SW 1271 (cell line): Measurements from ENCODE around the gene COMMD4.
"Not testable (repeated sequence)": the region's sequence is repeated elsewhere in the genome, so short reads cannot be mapped to it uniquely, and the experiment has no call there.

Experiments
- DNase-seq, 2 experiments: peaks; one replicate each; lab custom pipeline; 2025; lab: John Stamatoyannopoulos, UW

The COMMD4 gene

DNA sequence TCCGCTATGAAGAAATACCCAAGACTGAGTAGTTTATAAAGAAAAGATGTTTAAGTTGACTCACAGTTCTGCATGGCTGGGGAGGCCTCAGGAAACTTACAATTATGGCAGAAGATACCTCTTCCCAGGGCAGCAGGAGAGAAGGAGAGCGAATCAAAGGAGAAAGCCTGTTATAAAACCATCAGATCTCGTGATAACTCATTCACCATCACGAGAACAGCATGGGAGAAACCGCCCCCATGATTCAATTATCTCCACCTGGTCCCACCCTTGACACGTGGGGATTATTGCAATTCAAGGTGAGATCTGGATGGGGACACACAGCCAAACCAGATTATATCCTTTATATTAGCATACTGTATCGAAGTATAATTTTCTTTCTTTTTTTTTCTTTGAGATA is 3.8 kb upstream of the COMMD4 start:
- DNase-seq = not testable (repeated sequence)

DNA sequence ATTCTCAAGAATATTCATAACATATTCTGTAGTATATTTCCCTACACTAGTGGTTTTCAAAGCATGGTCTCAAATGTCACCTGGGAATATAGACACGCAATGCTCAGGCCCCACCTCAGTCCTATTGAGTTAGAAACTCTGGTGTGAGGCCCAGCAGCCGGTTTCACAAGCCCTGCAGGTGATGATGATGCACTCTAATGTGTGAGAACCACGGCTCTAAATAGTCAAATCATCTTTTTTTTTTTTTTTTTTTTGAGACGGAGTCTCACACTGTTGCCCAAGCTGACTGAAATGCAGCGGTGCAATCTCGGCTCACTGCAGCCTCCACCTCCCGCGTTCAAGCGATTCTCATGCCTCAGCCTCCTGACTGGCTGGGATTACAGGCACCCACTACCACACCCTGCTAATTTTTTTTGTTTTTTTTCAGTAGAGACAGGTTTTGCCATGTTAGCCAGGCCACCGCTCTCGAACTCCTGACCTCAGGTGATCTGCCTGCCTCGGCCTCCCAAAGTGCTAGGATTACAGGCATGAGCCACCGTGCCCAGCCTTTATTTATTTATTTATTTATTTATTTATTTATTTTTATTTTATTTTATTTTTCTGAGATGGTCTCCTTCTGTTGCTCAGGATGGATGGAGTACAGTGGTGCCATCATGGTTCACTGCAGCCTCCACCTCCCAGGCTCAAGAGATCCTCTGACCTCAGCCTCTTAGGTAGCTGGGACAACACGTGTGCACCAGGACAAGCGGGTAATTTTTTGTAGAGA is 2.0 kb upstream of the COMMD4 start:
- not testable (repeated sequence) for DNase-seq

DNA sequence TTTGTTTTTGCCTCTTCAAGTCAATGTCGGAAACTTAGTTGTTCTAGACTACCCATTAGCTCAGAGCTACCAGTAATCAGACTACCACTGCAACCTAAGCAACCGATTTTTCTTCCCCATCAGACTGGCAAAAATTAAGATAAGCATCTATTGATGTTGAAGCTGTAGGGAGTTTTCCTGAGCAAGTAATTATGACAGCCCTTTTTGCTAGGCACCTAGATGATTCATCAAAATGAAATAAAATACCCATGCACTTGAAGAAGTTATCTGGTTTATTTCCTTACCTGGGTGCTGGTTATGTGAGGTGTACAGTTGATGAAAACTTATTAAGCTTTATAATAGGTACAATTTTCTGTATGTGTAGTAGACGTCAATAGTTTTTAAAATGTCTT is 554 bp upstream of the COMMD4 start:
- no peak for DNase-seq

DNA sequence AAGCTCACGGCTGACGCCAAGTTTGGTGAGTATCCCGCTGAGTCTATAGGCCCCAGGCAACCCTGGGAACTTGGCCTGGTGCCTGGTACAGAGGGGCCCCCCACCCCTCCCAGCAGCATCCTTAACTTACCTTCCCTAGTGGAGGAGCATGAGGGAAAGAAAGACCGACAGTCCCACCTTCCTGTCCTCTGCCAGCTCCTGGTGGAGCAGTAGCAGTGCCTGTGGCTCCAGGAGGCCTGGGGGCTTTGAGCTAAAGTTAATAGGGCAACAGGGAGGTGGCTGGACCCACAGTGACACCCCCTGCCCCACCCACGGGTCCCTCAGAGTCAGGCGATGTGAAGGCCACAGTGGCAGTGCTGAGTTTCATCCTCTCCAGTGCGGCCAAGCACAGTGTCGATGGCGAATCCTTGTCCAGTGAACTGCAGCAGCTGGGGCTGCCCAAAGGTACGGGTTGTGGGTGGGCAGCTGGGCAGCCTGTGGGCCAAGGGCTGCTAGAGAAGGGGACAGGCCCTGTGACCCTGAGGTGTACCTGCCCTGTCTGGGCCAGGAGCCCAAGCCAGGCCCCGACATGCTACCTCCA is 2.9 kb downstream of the COMMD4 start:
- no peak for DNase-seq

DNA sequence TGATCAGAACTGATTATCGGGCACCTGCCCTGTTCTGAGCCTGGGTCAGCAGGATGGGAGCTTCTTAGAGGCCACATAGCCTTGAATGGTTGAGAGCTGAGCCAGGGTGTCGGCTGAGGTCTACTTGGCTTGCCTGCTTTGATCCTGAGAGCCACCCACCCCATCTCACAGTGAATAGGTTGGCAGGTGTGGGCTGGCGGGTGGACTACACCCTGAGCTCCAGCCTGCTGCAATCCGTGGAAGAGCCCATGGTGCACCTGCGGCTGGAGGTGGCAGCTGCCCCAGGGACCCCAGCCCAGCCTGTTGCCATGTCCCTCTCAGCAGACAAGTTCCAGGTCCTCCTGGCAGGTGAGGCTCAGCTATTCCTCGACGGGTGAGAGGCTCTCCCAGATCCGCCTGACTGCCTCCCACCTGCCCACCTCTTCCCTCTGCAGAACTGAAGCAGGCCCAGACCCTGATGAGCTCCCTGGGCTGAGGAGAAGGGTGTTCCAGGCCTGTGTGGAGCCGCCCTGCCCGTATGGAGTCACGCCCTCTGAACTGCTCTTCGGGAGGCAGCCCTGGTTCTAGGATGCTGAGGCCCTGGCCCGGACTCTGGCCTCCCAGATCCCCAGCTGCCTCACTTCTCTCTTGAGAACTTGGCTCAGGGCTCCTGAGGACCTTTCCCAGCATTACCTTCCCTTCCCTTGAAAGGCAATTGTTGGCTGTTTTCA is 3.8 kb downstream of the COMMD4 start:
- DNase-seq = no peak

DNA sequence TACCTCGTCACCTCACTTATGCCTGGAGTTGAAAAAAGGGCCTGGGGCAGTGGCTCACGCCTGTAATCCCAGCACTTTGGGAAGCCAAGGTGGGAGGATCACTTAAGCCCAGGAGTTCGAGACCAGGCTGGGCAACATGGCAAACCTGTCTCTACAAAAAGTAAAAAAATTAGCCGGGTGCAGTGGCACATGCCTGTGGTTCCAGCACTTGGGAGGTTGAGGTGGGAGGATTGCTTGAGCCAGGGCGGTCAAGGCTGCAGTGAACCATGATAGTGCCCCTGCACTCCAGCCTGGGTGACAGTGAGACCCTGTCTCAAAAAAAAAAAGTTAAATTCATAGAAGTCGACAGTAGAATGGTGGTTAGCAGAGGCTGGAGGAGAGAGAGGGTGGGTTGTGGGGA is 6.4 kb downstream of the COMMD4 start:
- DNase-seq = no peak

DNA sequence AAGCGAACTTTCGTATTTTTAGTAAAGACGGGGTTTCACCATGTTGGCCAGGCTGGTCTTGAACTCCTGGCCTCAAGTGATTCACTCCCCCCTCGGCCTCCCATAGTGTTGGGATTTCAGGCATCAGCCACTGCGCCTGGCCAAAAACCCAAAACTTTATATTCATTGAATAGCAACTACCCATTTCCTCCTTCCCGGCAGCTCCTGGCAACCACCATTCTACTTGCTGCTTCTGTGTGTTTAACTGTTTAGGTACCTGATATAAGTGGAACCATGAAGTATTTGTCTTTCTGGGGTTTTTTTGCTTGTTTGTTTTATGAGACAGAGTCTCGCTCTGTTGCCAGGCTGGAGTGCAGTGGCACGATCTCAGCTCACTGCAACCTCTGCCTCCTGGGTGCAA is 8.1 kb downstream of the COMMD4 start:
- not testable (repeated sequence) for DNase-seq

DNA sequence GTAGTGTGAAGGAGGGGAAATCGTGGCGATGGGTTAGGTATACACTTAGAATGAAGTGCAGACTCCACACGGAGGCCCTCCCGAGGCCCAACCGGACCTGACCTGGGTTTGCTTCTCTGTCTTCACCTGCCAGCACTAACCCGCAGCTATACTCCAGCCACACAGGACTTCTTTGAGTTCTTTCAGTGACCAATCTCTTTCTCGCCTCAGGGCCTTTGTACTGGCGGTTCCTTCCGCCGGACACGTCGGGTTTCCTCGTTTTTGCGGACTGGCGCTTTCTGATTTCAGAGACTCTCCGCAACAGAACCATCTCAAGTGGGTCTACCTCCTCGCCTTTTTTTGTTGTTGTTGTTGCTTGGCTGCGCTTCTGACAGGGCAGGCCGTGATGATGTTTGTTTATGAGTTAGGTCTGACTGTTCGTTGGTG is 10.9 kb downstream of the COMMD4 start, which contains the start of gene NEIL1:
NEIL1 (plus strand) TSS at position 244 of the 426 bp plus-strand sequence. CDS start 1,867 bp downstream, outside the sequence.
- DNase-seq = no peak

DNA sequence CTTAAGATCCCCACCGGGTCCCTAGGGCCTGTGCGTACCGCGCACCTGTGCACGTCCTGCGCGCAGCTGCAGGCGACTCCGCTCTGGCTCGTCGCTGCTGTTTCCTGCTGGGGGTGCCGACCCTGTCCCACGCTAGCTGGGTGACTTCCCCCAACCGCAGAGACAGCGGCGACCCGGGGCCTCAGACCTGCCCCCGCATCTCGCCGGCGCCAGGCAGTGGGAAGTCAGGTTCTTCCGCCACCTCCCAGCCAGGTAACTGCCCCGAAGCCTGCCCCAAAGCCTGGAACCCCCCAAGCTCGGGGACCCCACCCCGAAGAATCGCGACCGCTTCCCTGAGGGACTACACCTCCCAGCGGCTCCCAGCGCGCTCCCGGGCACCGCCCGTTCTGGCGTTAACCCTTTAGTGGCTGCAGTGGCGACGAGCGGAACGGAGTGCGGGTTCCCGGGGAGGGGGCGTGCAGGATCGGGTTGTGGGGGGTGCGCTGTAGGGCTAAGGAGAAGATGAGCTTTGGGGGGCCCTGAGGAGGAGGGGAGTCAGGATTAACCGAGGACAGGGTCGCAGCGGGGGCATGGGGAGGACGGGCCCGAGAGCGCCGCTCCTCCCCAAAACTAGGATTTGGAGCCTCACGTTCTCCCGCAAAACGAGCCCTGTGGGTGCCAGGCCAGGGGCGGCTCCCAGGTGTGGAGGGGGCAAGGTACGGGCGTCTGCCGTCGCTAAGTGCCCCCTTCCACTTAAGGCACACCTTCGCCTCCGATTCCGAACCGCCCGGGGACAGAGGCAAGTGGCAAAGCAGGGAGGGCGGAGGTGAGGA is 11.6 kb downstream of the COMMD4 start:
- no peak for DNase-seq

DNA sequence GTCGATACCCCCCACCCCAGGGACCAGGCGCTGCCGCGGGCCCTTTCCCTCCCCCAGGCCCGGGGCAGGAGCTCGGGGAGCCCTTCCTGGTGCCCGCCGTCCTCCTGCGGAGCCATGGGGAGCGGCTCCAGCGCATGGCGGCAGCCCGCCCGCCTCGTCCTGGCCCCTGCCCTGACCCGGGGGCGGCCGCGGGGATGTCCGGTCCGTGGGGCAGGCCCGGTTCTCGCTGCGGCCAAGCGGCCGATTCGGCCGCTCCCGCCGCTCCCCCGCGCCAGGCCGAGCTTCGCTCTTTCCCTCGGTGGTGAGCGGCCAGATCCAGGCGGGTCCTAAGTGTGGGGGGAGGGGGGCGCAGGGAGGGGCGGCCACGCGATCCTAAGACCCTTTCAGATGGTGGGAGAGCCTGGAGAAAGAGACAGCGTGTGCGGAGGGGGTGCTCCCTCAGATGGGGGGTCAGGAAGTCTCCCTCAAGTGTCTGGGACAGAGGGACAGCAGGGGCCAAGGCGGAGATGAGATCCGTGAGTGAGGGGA is 12.2 kb downstream of the COMMD4 start:
- DNase-seq = no peak

DNA sequence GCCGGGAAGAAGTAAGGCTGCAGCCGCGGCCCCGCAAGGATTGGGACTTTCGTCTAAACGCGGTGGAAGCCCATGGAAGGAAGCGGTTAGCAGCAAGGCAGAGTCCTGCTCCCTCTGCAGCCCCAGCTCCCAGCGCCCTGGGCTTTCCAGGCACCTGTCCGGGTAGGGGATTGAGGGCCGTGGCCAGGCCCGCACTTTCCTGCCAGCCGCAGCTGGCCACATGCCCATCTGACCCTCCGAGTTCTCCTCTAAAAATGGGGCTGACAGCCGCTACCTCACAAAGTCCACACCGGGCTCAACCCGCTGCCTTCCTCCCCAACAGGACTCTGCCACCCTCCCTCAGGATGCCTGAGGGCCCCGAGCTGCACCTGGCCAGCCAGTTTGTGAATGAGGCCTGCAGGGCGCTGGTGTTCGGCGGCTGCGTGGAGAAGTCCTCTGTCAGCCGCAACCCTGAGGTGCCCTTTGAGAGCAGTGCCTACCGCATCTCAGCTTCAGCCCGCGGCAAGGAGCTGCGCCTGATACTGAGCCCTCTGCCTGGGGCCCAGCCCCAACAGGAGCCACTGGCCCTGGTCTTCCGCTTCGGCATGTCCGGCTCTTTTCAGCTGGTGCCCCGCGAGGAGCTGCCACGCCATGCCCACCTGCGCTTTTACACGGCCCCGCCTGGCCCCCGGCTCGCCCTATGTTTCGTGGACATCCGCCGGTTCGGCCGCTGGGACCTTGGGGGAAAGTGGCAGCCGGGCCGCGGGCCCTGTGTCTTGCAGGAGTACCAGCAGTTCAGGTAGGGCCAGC is 12.9 kb downstream of the COMMD4 start:
- no peak for DNase-seq

DNA sequence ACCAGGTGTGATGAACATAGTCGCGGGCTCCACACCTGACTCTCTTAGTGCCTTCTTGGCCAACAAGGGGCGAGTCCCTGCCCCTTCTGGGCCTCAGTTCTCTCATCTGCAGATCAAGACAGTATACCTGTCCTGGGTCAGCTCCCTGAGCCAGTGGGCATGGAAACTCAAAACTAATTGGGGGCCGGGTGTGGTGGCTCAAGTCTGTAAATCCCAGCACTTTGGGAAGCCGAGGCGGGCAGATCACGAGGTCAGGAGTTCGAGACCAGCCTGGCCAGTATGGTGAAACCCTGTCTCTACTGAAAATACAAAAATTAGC is 13.4 kb downstream of the COMMD4 start:
- not testable (repeated sequence) for DNase-seq

DNA sequence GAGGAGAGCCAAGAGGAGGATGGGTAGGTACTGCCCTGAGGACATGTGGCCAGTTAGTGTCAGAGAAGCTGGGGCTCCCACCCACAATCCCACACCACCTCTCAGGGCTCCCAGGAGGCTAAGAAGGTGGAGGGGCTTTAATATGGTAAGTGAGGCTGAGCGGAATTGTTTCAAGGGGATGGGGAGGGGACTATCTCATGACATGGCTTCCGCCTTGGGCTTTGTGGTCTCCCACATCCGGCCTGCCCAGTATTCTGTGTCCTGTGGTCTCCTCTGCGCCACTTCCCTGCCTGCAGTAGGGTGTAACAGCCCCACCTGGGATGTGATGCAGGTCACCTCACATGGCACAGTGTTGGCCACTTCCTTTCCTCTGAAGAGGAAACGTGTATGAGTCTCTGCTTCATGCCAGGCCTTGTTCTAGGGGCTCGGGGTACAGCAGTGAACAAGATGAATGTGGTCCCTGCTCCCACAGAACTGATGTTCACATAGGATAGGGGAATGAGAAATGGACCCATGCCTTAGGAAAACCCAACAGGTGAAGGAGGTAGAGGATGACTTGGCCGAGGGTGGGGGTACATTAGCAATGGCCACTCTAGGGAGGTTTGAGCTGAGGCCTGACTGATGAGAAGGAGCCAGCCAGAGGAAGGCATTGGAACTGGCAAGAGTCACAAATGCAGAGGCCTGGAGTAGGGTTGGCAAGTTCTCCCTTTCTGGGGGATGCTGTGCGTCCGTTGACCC is 14.2 kb downstream of the COMMD4 start:
- DNase-seq = no peak

DNA sequence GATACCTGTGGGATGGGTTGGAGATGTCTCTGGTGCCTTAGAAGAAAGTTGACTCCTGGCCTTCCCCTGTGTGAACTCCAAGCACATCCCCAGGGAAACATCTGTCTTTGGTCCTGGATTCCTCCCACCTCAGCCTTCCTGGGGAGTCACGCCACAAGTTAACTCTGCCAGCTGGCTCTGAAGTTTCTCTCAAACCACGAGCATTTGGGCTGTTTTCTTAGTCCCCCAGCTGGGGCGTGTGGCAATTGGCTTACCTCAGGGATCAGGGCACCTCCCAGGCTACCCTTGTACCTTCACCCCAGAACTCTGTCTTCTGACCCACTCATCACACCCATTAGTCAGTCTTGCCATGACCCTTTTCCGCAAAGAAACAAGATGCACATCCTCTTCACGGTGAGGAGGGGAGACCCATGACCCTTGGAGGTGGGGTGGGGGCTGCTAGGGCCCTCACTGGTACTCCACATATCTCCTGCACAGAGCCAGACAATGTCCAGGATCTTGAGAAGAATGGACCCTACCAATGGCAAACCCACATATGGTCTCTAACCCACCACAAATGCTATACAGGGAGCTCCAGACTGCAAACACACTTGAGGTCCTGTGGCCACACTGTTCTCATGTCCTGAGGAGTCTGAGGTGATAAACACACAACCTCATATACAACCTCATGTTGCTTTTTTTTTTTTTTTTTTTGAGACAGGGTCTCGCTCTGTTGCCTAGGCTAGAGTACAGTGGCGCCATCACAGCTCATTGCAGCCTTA is 14.9 kb downstream of the COMMD4 start:
- no peak for DNase-seq

DNA sequence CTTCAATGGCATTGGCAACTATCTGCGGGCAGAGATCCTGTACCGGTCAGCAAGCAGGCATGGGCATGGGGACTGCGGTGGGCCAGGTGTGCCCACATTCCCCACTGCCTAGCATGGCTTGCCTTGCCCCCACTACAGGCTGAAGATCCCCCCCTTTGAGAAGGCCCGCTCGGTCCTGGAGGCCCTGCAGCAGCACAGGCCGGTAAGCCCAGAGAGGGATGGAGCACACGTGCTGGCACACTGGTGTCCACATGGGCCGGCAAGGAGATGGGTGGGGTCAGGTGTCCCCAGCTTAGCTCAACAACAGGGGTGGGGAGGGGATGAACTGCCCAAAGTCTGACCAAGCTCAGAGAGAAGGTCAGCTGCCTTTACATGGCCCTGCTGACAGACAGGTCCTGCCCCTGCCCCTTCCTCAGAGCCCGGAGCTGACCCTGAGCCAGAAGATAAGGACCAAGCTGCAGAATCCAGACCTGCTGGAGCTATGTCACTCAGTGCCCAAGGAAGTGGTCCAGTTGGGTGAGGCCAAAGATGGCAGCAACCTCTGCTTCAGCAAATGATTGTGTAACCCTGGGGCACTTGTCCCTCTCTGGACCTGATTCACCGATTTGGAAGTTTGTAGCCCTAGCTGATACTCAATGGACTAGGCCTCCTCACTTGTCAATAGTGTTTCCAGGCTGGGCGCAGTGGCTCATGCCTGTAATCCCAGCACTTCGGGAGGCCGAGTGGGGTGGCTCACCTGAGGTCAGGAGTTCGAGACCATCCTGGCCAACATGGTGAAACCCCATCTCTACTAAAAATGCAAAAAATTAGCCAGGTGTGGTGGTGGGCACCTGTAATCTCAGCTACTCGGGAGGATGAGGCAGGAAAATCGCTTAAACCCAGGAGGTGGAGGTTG is 16.6 kb downstream of the COMMD4 start:
- DNase-seq = no peak

DNA sequence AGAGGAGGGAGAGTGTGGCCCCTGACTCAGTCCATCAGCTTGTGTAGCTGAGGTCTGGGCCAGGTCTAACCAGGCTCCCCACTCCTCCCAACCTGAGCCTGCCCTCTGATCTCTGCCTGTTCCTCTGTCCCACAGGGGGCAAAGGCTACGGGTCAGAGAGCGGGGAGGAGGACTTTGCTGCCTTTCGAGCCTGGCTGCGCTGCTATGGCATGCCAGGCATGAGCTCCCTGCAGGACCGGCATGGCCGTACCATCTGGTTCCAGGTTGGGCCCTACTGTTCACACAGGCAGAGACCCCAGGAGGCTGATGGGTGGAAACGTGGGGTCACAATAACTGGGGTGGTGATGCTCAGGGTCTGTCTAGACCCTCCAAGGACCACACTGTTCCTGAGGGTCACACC is 17.7 kb downstream of the COMMD4 start:
- DNase-seq = no peak

DNA sequence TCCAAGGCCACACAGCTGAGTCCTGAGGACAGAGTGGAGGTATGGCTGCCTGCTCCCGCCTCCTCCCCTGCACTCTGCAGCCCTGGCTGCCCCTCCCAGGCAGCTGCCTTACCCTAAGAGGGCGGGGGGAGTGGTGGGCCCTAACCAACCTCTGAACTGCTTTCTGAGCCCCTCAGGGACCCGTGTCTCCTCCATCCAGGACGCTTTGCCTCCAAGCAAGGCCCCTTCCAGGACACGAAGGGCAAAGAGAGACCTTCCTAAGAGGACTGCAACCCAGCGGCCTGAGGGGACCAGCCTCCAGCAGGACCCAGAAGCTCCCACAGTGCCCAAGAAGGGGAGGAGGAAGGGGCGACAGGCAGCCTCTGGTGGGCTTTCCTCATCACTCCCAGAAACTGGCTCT is 18.6 kb downstream of the COMMD4 start:
- no peak for DNase-seq

DNA sequence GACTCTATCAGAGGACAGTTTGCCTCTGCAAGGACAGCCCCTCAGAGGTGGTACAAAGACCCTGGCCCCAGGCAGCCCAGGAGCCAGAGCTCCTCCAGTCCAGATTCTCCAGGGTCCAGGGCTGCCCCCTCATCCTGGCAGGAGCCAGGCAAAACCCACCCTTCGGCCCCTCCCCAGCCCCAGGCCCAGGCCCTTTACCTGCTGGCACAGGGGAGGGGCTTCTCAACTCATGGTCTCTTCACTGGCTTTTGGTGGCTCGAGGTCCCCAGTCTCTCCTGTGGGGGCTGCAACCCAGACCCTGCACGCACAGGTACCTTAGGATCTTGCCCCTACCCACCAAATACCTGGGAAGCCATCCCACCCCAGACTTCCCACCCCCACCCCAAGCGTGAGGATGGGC is 19.5 kb downstream of the COMMD4 start:
- no peak for DNase-seq

DNA sequence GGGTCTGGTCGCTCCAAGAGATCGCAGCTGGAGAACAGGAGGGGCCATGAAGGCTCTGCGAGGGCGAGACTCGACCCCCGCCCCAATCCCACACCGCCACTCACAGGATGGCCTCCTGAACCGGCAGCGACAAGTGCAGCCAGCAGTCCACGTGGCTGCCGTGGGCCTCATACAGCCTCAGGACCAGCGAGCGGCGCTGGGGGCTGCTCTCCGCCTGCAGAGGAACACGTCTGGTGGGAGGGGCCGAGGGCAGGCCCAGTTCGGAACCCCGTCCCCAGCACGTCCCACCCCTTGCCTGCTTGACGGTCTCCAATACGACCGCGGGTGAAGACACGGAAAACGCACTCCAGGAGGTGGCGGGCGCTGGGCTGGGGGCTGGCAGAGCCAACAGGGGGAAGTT is 20.1 kb downstream of the COMMD4 start:
- DNase-seq = no peak
